Measurements from ENCODE around the gene TMIGD3. TPM values are rescaled to one million over a fixed set of nuclear protein-coding genes. Genes with fewer than 3 reads are reported as not detected.

Gene TMIGD3
- polyA plus RNA-seq, 3 donors: 2.0 to 3.1 (median 2.1) TPM

- Histone ChIP-seq H3K9me3 (replicated peaks in 1 of 2; ENCODE audit: control insufficient read depth in 1 of 2, insufficient read depth in 1 of 2, low read length in 2 of 2) (no peaks in the 10 kb centered on the region), H3K4me3 (replicated peaks in 1 of 3; ENCODE audit: low read depth in 2 of 3, low read length in 3 of 3) (peak overlapping the region; percentile 44 to 85 (median 66)), H3K79me2 (ENCODE audit: insufficient read depth, low read length) (no peaks in the 10 kb centered on the region), H4K20me1 (ENCODE audit: insufficient read depth, low read length) (no peaks in the 10 kb centered on the region), H3K4me1 (ENCODE audit: control insufficient read depth in 1 of 2, insufficient read depth in 2 of 2, low read length in 2 of 2) (peaks cover 23 to 25% of the 10 kb centered on the region in 2 donors), H3K4me2 (replicated peaks; ENCODE audit: extremely low read depth, low read length, poor library complexity, severe bottlenecking) (peak overlapping the region; percentile 93), H2AFZ (ENCODE audit: insufficient read depth, low read depth, low read length, poor library complexity, severe bottlenecking) (peak overlapping the region; percentile 95), H3K9ac (ENCODE audit: insufficient read depth, low read length, poor library complexity, severe bottlenecking) (peak overlapping the region; percentile 75), H3K27me3 (ENCODE audit: control insufficient read depth in 2 of 2, insufficient read depth in 2 of 2, low read length in 2 of 2) (no peaks in the 10 kb centered on the region), H3K27ac (ENCODE audit: low read depth in 1 of 2, low read length in 2 of 2) (peak overlapping the region; percentile 68 to 83), H3K36me3 (replicated peaks in 1 of 2; ENCODE audit: control insufficient read depth in 1 of 2, insufficient read depth in 2 of 2, low read length in 2 of 2) (no peaks in the 10 kb centered on the region)
- no peaks in the 10 kb centered on the region for H3K36me3 Mint-ChIP-seq
- no peaks in the 10 kb centered on the region for H3K9me3 Mint-ChIP-seq
- peak; percentile 46 to 58 (median 56) for DNase-seq
- H3K4me3 Mint-ChIP-seq: peak overlapping the region; percentile 81 to 95
- H3K27me3 Mint-ChIP-seq (ENCODE audit: low read depth in 3 of 3): peaks cover 0 to 5% (median 1%) of the 10 kb centered on the region in 3 donors
- intact Hi-C loops (cut with micrococcal nuclease): loop anchor here (5.0 kb wide), 1 partner anchor 33 kb away; no protein-coding TSS in a partner anchor
- peaks cover 29% of the 10 kb centered on the region for H3K4me1 Mint-ChIP-seq
- H3K27ac Mint-ChIP-seq: peak overlapping the region; percentile 72 to 92 (median 85)
- WGBS (ENCODE audit: insufficient coverage): under 1% methylated on average over 35 of the region's 40 CpGs
- no peak for TF ChIP-seq CTCF (IDR thresholded peaks at IDR 0.05)
These were observed 12.0 kb upstream of the TMIGD3 start for GRCh38 chr1:111515291-111516004.

DNA sequence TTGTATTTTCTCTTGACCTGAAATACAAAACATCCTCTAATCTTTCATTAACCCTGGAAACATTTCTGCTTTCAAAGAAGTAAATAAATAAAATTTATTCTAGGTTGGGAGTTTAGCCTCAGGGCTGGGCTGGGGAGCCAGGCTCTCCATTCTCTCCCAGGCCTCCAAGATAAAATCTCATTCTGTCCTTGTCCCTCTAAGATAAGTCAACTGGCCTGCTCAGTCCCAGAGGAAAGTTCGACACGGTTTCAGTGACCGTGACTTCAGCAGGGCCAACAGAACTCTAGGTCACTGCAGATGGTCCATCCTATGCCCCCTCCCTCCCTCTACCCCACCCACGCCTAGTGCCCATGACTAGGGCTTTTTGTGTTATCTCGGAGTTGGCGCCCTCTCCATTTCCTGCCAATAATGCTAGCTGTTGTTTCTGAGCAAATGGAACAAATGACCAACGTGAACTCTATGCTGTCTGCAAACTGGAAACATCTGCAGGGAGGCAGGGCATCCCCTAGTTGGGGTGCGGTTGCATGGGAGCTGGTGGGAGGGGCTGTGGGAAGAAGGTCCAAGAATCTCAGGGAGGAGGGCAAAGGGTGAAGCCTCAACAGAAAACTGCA lies 10.1 kb upstream of the TMIGD3 start:
- peaks cover 38 to 41% of the 10 kb centered on the region in 2 donors for H3K4me1 ChIP-seq (ENCODE audit: control insufficient read depth in 1 of 2, insufficient read depth in 2 of 2, low read length in 2 of 2)
- H3K36me3 Mint-ChIP-seq: no peaks in the 10 kb centered on the region
- no peak overlapping the region for H2AFZ ChIP-seq (ENCODE audit: insufficient read depth, low read depth, low read length, poor library complexity, severe bottlenecking)
- no peaks in the 10 kb centered on the region for H3K79me2 ChIP-seq (ENCODE audit: insufficient read depth, low read length)
- H3K27me3 ChIP-seq (ENCODE audit: control insufficient read depth in 2 of 2, insufficient read depth in 2 of 2, low read length in 2 of 2): no peaks in the 10 kb centered on the region
- peaks cover 0 to 3% (median 1%) of the 10 kb centered on the region in 3 donors for H3K27me3 Mint-ChIP-seq (ENCODE audit: low read depth in 3 of 3)
- WGBS (ENCODE audit: insufficient coverage): 19% methylated on average over 4 of the region's 8 CpGs
- H4K20me1 ChIP-seq (ENCODE audit: insufficient read depth, low read length): no peaks in the 10 kb centered on the region
- intact Hi-C loops (cut with micrococcal nuclease): no loop called here
- DNase-seq: no peak
- no peak overlapping the region for H3K4me3 ChIP-seq (replicated peaks in 1 of 3; ENCODE audit: low read depth in 2 of 3, low read length in 3 of 3)
- H3K36me3 ChIP-seq (replicated peaks in 1 of 2; ENCODE audit: control insufficient read depth in 1 of 2, insufficient read depth in 2 of 2, low read length in 2 of 2): no peaks in the 10 kb centered on the region
- no peaks in the 10 kb centered on the region for H3K9me3 ChIP-seq (replicated peaks in 1 of 2; ENCODE audit: control insufficient read depth in 1 of 2, insufficient read depth in 1 of 2, low read length in 2 of 2)
- no peaks in the 10 kb centered on the region for H3K9me3 Mint-ChIP-seq
- H3K4me1 Mint-ChIP-seq: peaks cover 29% of the 10 kb centered on the region
- no peak overlapping the region for H3K4me2 ChIP-seq (replicated peaks; ENCODE audit: extremely low read depth, low read length, poor library complexity, severe bottlenecking)
- no peak overlapping the region for H3K9ac ChIP-seq (ENCODE audit: insufficient read depth, low read length, poor library complexity, severe bottlenecking)
- no peak overlapping the region for H3K4me3 Mint-ChIP-seq
- H3K27ac Mint-ChIP-seq: no peak overlapping the region
- no peak for TF ChIP-seq CTCF (IDR thresholded peaks at IDR 0.05)
- H3K27ac ChIP-seq (ENCODE audit: low read depth in 1 of 2, low read length in 2 of 2): no peak overlapping the region
